ENCODE measurements around the gene MAGEC1.
"Not testable (repeated sequence)": the region's sequence is repeated elsewhere in the genome, so short reads cannot be mapped to it uniquely, and the experiment has no call there.

The MAGEC1 gene, protein sequence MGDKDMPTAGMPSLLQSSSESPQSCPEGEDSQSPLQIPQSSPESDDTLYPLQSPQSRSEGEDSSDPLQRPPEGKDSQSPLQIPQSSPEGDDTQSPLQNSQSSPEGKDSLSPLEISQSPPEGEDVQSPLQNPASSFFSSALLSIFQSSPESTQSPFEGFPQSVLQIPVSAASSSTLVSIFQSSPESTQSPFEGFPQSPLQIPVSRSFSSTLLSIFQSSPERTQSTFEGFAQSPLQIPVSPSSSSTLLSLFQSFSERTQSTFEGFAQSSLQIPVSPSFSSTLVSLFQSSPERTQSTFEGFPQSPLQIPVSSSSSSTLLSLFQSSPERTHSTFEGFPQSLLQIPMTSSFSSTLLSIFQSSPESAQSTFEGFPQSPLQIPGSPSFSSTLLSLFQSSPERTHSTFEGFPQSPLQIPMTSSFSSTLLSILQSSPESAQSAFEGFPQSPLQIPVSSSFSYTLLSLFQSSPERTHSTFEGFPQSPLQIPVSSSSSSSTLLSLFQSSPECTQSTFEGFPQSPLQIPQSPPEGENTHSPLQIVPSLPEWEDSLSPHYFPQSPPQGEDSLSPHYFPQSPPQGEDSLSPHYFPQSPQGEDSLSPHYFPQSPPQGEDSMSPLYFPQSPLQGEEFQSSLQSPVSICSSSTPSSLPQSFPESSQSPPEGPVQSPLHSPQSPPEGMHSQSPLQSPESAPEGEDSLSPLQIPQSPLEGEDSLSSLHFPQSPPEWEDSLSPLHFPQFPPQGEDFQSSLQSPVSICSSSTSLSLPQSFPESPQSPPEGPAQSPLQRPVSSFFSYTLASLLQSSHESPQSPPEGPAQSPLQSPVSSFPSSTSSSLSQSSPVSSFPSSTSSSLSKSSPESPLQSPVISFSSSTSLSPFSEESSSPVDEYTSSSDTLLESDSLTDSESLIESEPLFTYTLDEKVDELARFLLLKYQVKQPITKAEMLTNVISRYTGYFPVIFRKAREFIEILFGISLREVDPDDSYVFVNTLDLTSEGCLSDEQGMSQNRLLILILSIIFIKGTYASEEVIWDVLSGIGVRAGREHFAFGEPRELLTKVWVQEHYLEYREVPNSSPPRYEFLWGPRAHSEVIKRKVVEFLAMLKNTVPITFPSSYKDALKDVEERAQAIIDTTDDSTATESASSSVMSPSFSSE

DNA sequence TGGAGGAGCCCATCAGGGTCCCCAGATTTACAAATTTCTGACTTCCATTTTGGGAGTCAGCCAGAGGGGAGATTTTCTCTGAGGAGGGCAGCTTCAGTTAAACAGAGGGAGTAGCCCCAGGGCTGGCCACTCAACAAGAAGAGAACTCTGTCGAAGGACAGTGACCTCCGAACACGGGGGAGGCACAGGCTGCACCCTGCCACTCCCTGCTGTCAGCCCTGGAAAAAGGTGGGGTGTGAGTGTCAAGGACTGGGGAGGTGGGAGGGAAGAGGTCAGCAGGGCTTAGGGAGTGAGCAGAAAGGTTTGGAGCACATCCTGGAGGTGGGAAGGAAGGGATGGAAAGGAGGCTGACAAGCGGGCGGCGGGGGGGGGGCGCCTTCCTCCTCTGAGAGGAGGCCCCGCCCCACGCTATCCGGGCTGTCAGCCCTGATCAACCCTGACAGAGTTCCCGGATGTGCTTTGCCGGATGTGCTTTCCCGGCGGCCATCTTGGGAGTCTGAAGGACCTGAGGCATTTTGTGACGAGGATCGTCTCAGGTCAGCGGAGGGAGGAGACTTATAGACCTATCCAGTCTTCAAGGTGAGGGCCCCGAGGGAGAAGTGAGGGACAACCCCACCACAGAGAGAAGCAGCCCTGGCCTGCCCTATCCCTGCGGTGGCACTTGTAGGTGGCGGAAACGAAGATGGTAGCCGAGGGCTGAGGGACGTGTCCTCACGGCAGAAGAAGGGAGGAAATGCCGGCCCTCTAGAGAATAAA is at the start of gene MAGEC1:
Gene MAGEC1 (plus strand): TSS at position 495 of the 756 bp plus-strand sequence. CDS start 1,179 bp downstream, outside the sequence.
- Histone ChIP-seq H3K9me3 (ENCODE audit: severe bottlenecking) (no peaks in the 10 kb centered on the region), H3K4me1 (ENCODE audit: insufficient read depth, poor library complexity, severe bottlenecking) (no peaks in the 10 kb centered on the region), H3K36me3 (ENCODE audit: low read depth) (no peaks in the 10 kb centered on the region), H3K4me3 (ENCODE audit: severe bottlenecking) (no peak within 1 kb of the TSS), H3K27me3 (ENCODE audit: insufficient read depth, poor library complexity, severe bottlenecking) (no peaks in the 10 kb centered on the region), H3K27ac (ENCODE audit: poor library complexity, severe bottlenecking) (no peak within 1 kb of the TSS)
- DNase-seq (ENCODE audit: low spot score) (no peak), ATAC-seq (ENCODE audit: low read depth) (no peak)
- TF ChIP-seq, protein P1, sequence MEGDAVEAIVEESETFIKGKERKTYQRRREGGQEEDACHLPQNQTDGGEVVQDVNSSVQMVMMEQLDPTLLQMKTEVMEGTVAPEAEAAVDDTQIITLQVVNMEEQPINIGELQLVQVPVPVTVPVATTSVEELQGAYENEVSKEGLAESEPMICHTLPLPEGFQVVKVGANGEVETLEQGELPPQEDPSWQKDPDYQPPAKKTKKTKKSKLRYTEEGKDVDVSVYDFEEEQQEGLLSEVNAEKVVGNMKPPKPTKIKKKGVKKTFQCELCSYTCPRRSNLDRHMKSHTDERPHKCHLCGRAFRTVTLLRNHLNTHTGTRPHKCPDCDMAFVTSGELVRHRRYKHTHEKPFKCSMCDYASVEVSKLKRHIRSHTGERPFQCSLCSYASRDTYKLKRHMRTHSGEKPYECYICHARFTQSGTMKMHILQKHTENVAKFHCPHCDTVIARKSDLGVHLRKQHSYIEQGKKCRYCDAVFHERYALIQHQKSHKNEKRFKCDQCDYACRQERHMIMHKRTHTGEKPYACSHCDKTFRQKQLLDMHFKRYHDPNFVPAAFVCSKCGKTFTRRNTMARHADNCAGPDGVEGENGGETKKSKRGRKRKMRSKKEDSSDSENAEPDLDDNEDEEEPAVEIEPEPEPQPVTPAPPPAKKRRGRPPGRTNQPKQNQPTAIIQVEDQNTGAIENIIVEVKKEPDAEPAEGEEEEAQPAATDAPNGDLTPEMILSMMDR (IDR thresholded peaks at IDR 0.05; ENCODE audit: poor library complexity, severe bottlenecking): no peak

DNA sequence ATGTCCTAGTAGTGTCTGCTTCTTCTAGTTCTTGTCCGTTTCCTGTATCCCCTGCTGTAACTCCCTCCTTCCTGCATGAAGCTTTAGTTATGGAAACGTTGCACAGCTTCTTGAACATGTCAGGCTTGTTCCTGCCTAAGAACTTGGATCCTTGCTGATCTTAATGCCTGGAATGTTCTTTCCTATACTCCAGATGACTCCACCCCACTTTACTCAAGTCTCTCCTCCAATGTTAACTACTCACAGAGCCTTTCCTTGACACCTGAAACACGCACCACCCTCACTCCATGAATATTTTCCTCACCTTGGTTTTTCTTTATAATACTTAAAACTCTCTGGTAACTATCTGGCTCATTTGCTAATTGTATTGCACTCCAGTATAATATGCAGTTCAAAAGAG is 46.2 kb upstream of the MAGEC1 start:
- TF ChIP-seq, protein P1 (IDR thresholded peaks at IDR 0.05; ENCODE audit: poor library complexity, severe bottlenecking): no peak
- no peak for DNase-seq (ENCODE audit: low spot score)
- no peaks in the 10 kb centered on the region for H3K27me3 ChIP-seq (ENCODE audit: insufficient read depth, poor library complexity, severe bottlenecking)
- H3K27ac ChIP-seq (ENCODE audit: poor library complexity, severe bottlenecking): no peak overlapping the region
- H3K4me1 ChIP-seq (ENCODE audit: insufficient read depth, poor library complexity, severe bottlenecking): no peaks in the 10 kb centered on the region
- H3K9me3 ChIP-seq (ENCODE audit: severe bottlenecking): no peaks in the 10 kb centered on the region
- no peak overlapping the region for H3K4me3 ChIP-seq (ENCODE audit: severe bottlenecking)
- ATAC-seq (ENCODE audit: low read depth): no peak
- no peaks in the 10 kb centered on the region for H3K36me3 ChIP-seq (ENCODE audit: low read depth)

DNA sequence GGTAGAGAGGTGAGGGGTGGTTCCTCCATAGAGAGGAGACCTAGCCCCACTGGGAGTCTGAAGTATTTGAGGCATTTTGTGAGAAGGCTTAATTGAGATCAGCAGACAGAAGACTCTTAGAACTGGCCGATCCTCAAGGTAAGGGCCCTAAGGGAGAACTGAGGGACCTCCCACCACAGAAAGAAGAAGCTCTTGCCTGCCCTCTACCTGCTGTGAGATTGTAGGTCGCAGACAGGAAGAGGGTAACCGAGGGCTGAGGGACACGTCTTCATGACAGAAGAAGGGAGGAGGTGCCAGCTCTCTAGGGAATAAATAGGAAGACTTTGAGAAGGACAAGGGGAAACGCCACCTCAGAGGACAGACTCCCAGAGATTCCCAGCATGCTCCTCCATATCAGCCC is 24.1 kb upstream of the MAGEC1 start:
- Histone ChIP-seq H3K4me3 (ENCODE audit: severe bottlenecking) (no peak overlapping the region), H3K9me3 (ENCODE audit: severe bottlenecking) (no peaks in the 10 kb centered on the region), H3K36me3 (ENCODE audit: low read depth) (no peaks in the 10 kb centered on the region), H3K27ac (ENCODE audit: poor library complexity, severe bottlenecking) (no peak overlapping the region), H3K27me3 (ENCODE audit: insufficient read depth, poor library complexity, severe bottlenecking) (no peaks in the 10 kb centered on the region), H3K4me1 (ENCODE audit: insufficient read depth, poor library complexity, severe bottlenecking) (no peaks in the 10 kb centered on the region)
- DNase-seq (ENCODE audit: low spot score): no peak
- no peak for ATAC-seq (ENCODE audit: low read depth)
- TF ChIP-seq, protein P1 (IDR thresholded peaks at IDR 0.05; ENCODE audit: poor library complexity, severe bottlenecking): no peak

DNA sequence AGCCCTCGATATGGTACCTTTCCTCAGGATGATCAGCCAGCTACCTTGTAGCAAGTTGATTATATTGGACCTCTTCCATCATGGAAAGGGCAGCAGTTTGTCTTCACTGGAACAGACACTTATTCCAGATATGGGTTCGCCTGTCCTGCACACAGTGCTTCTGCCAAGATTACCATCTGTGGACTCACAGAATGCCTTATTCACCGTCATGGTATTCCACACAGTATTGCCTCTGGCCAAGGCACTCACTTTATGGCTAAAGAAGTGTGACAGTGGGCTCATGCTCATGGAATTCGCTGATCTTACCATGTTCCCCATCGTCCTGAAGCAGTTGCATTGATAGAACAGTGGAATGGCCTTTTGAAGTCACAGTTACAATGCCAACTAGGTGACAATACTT is 14.9 kb upstream of the MAGEC1 start:
- H3K27me3 ChIP-seq (ENCODE audit: insufficient read depth, poor library complexity, severe bottlenecking); H3K36me3 ChIP-seq (ENCODE audit: low read depth); H3K9me3 ChIP-seq (ENCODE audit: severe bottlenecking); ATAC-seq (ENCODE audit: low read depth); H3K4me3 ChIP-seq (ENCODE audit: severe bottlenecking); H3K27ac ChIP-seq (ENCODE audit: poor library complexity, severe bottlenecking); DNase-seq (ENCODE audit: low spot score); H3K4me1 ChIP-seq (ENCODE audit: insufficient read depth, poor library complexity, severe bottlenecking): not testable (repeated sequence)
